OCI-LY7 (cell line): Measurements from ENCODE around the gene IL21R. TPM values are rescaled to one million over a fixed set of nuclear protein-coding genes. Genes with fewer than 3 reads are reported as not detected.

Source experiments
- BruUV-seq: library from RNA; stranded (reverse); fragments of 400-500 nt; replicated peaks from 2 replicates; lab custom pipeline; 2021; lab: Mats Ljungman, UMichigan
- CTCF ChIA-PET: fragments of 300-600 bp; sonication (Branson Sonifier 250); formaldehyde crosslinking; loops from one replicate; lab custom pipeline; 2022; ENCODE audit warnings: antibody characterized with exemption; ENCODE audit not compliant: unreplicated experiment; lab: Charles Lee
- POLR2A ChIA-PET: fragments of 300-600 bp; sonication (Branson Sonifier 250); formaldehyde crosslinking; loops from one replicate; lab custom pipeline; 2022; ENCODE audit warnings: antibody characterized with exemption; lab: Charles Lee
- DNase-seq: peaks from one replicate; pipeline ENCODE4 v3.0.0-alpha.2; 2015; ENCODE audit warnings: low spot score
- H2AFZ ChIP-seq: fragments of 200-600 bp; sonication (generic), shearing (Covaris generic); 2 replicates; pipeline ENCODE4 v1.6.1; 2014; ENCODE audit warnings: mild to moderate bottlenecking, antibody characterized with exemption, low read length, moderate library complexity
- H3K27ac ChIP-seq: fragments of 200-600 bp; sonication (generic); 2 replicates; pipeline ENCODE4 v1.5.1; 2014; ENCODE audit warnings: mixed run types, low read depth, mild to moderate bottlenecking, moderate library complexity, low read length, inconsistent platforms; ENCODE audit not compliant: poor library complexity, severe bottlenecking
- H3K36me3 ChIP-seq: fragments of 200-600 bp; sonication (generic); 2 replicates; pipeline ENCODE4 v1.6.1; 2014; ENCODE audit warnings: mild to moderate bottlenecking, antibody characterized with exemption, low read length, moderate library complexity, mixed read lengths; ENCODE audit not compliant: insufficient read depth
- H3K4me1 ChIP-seq: fragments of 200-600 bp; sonication (generic); 2 replicates; pipeline ENCODE4 v1.5.1; 2014; ENCODE audit warnings: mild to moderate bottlenecking, low read length; ENCODE audit not compliant: insufficient read depth, poor library complexity, severe bottlenecking
- H3K4me2 ChIP-seq: fragments of 200-600 bp; sonication (generic); 2 replicates; pipeline ENCODE4 v1.6.1; 2014; ENCODE audit warnings: mild to moderate bottlenecking, low read length
- H3K4me3 ChIP-seq: fragments of 200-600 bp; sonication (generic); 2 replicates; pipeline ENCODE4 v1.5.1; 2014; ENCODE audit warnings: mild to moderate bottlenecking, low read depth, low read length; ENCODE audit not compliant: poor library complexity, severe bottlenecking
- H3K79me2 ChIP-seq: fragments of 200-600 bp; sonication (generic); 2 replicates; pipeline ENCODE4 v1.6.1; 2016; ENCODE audit warnings: low read depth, mild to moderate bottlenecking, low read length, moderate library complexity, mixed read lengths; ENCODE audit not compliant: insufficient read depth
- H3K9me2 ChIP-seq: fragments of 200-600 bp; sonication (generic); 2 replicates; pipeline ENCODE4 v1.6.1; 2016; ENCODE audit warnings: mild to moderate bottlenecking, low read length, mixed read lengths; ENCODE audit not compliant: insufficient read depth
- H3K9me3 ChIP-seq: fragments of 200-600 bp; sonication (generic); 2 replicates; pipeline ENCODE4 v1.6.1; 2014; ENCODE audit warnings: mild to moderate bottlenecking, mixed run types, low read length, mixed read lengths
- H4K20me1 ChIP-seq: fragments of 200-600 bp; sonication (generic); 2 replicates; pipeline ENCODE4 v1.6.1; 2014; ENCODE audit warnings: mild to moderate bottlenecking, antibody characterized with exemption, low read length, moderate library complexity, mixed read lengths; ENCODE audit not compliant: insufficient read depth
- EZH2phosphoT487 ChIP-seq: fragments of 200-600 bp; sonication (generic); IDR thresholded peaks from 2 replicates; pipeline ENCODE4 v1.6.1; 2018; ENCODE audit warnings: low read depth, borderline replicate concordance, mild to moderate bottlenecking, mixed run types, antibody characterized with exemption, low read length, moderate library complexity, mixed read lengths
- intact Hi-C: fragments of 100-400 bp; cut with micrococcal nuclease; formaldehyde crosslinking; loops from one replicate; pipeline ENCODE4 v1.10.0; 2022; ENCODE audit not compliant: unreplicated experiment
- total RNA-seq, 2 experiments: library from RNA; depleted of rRNA in 1 of 2; stranded (reverse); fragments of >200 nt in 1 of 2; shearing (Covaris generic) in 1 of 2; gene quantifications; 2 replicates each; pipeline ENCODE4 v1.2.3, GENCODE V29; 2014 to 2022
- TF ChIP-seq, protein P1 (sequence below): fragments of 200-600 bp; sonication (generic); conservative IDR thresholded peaks from 2 replicates; pipeline ENCODE4 v1.5.1; 2014; ENCODE audit warnings: mild to moderate bottlenecking, antibody characterized with exemption, low read length, moderate library complexity, mixed read lengths

The IL21R gene
- total RNA-seq, 2 experiments from 2014 or later = 10.0 to 47.0 TPM

DNA sequence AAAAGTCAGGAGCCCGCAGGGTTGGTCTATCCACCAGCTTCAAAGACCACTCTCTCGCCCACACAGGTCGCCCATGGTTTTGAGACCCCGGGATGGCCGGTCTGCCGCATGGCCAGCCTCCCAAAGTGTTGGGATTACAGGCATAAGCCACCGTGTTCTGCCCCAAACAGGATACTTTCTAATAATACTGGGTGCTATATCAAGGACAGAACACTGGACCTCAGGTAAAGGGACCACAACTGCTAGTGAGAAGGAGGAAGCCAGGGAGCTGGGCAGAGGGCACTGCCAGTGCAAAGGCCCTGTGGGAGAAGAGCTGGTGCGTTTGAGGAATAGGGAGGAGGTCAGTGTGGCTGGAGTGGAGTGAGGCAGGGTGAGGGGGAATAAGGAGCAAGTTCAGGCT, 34.1 kb downstream of the IL21R start:
- H3K27ac ChIP-seq = no peak overlapping the region
- TF ChIP-seq EZH2phosphoT487 = no peak
- TF ChIP-seq, protein P1, sequence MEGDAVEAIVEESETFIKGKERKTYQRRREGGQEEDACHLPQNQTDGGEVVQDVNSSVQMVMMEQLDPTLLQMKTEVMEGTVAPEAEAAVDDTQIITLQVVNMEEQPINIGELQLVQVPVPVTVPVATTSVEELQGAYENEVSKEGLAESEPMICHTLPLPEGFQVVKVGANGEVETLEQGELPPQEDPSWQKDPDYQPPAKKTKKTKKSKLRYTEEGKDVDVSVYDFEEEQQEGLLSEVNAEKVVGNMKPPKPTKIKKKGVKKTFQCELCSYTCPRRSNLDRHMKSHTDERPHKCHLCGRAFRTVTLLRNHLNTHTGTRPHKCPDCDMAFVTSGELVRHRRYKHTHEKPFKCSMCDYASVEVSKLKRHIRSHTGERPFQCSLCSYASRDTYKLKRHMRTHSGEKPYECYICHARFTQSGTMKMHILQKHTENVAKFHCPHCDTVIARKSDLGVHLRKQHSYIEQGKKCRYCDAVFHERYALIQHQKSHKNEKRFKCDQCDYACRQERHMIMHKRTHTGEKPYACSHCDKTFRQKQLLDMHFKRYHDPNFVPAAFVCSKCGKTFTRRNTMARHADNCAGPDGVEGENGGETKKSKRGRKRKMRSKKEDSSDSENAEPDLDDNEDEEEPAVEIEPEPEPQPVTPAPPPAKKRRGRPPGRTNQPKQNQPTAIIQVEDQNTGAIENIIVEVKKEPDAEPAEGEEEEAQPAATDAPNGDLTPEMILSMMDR = no peak
- no peak for DNase-seq
- no peaks in the 10 kb centered on the region for H3K9me3 ChIP-seq
- H3K4me2 ChIP-seq = no peak overlapping the region
- no peak overlapping the region for H2AFZ ChIP-seq
- ChIA-PET CTCF (no interaction called here), POLR2A (no interaction called here)
- peaks cover 19% of the 10 kb centered on the region for H3K4me1 ChIP-seq
- H4K20me1 ChIP-seq = no peaks in the 10 kb centered on the region
- peaks cover 59% of the 10 kb centered on the region for H3K36me3 ChIP-seq
- H3K9me2 ChIP-seq = no peaks in the 10 kb centered on the region
- no peak overlapping the region for H3K4me3 ChIP-seq
- intact Hi-C loops = no loop called here
- H3K79me2 ChIP-seq = no peaks in the 10 kb centered on the region
- no TSS peak for BruUV-seq

DNA sequence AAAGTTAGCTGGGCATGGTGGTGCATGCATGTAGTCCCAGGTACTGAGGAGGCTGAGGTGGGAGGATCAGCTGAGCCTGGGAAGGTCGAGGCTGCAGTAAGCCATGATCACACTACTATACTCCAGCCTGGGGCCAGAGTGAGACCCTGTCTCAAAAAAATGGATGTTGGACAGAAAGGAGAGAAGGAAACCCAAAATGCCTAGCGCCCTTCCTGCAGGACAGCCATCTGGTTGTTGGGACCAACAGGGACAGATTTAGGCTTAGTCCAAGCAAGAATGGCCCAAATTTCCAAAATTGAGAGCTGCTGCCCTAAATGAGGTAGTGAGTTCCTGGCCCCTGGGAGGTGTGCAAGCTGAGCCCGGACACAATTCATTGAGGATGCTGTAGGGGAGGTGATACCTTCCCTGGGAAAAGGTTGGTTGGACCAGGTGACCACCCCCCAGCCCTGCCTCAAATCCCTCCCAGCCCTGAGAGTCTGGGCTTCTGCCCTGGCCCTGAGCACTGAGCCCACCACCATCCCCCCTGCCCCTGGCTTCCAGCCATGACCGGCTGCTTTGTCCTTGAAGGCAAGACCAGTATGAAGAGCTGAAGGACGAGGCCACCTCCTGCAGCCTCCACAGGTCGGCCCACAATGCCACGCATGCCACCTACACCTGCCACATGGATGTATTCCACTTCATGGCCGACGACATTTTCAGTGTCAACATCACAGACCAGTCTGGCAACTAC, 35.1 kb downstream of the IL21R start:
- no peak overlapping the region for H3K4me2 ChIP-seq
- no peak for TF ChIP-seq EZH2phosphoT487
- TF ChIP-seq, protein P1 = no peak
- H3K4me1 ChIP-seq = peaks cover 12% of the 10 kb centered on the region
- intact Hi-C loops = no loop called here
- no peak overlapping the region for H3K4me3 ChIP-seq
- POLR2A ChIA-PET = no interaction called here
- no peak for DNase-seq
- H4K20me1 ChIP-seq = no peaks in the 10 kb centered on the region
- no peaks in the 10 kb centered on the region for H3K9me3 ChIP-seq
- H3K36me3 ChIP-seq = peaks cover 69% of the 10 kb centered on the region
- no peaks in the 10 kb centered on the region for H3K79me2 ChIP-seq
- H3K27ac ChIP-seq = no peak overlapping the region
- no TSS peak for BruUV-seq
- CTCF ChIA-PET = interaction anchor here (0.7 kb wide), 1 partner anchor 32 kb away, joined by 3 read pairs; no protein-coding TSS in a partner anchor
- H2AFZ ChIP-seq = no peak overlapping the region
- H3K9me2 ChIP-seq = no peaks in the 10 kb centered on the region

DNA sequence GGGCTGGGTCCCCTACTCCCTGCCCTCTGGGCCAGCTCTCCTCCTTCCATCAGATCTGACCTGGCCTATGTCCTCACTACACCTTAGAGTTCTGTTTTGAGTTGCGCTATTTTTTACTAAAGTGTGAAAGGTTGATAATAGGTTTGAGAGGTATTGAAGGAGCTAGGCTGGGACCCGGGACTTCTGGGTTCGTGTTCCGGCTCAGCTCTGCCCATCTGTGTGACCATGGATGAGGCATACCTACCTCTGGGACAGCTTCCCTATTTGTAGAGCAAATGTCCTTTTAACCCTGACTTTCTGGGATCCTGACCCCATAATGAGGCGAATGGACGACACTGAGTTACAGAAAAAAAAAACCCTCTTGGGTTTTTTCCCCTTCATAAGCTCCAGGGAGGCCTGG, 36.0 kb downstream of the IL21R start:
- Histone ChIP-seq H3K79me2 (no peaks in the 10 kb centered on the region), H3K27ac (no peak overlapping the region), H3K4me2 (no peak overlapping the region), H3K9me2 (no peaks in the 10 kb centered on the region), H3K4me1 (peaks cover 4% of the 10 kb centered on the region), H3K36me3 (peaks cover 73% of the 10 kb centered on the region), H2AFZ (no peak overlapping the region), H3K4me3 (no peak overlapping the region), H3K9me3 (no peaks in the 10 kb centered on the region), H4K20me1 (no peaks in the 10 kb centered on the region)
- no TSS peak for BruUV-seq
- no peak for TF ChIP-seq EZH2phosphoT487
- TF ChIP-seq, protein P1 = no peak
- ChIA-PET POLR2A (interaction anchor here (0.7 kb wide), 1 partner anchor 698 kb away, joined by 3 read pairs; no protein-coding TSS in a partner anchor), CTCF (interaction anchor here (0.7 kb wide), 1 partner anchor 33 kb away, joined by 3 read pairs; no protein-coding TSS in a partner anchor)
- intact Hi-C loops = no loop called here
- DNase-seq = no peak
